H1 (cell line): Measurements from ENCODE around the gene ALOX5. TPM values are rescaled to one million over a fixed set of nuclear protein-coding genes. Genes with fewer than 3 reads are reported as not detected.

ENCODE experiments used
- CREB1 ChIP-seq: IDR thresholded peaks from 2 replicates; pipeline ENCODE4 v1.6.1; 2012; ENCODE audit warnings: inconsistent platforms
- HDAC2 ChIP-seq, 2 experiments: fragments of 300-600 bp in 1 of 2; sonication (generic) in 1 of 2; IDR thresholded peaks; 2 replicates each; pipeline ENCODE4 v1.6.1; 2011 to 2012; ENCODE audit warnings: low read depth in 2 of 2, low read length in 2 of 2, mild to moderate bottlenecking in 2 of 2, moderate library complexity in 2 of 2, borderline replicate concordance in 1 of 2, inconsistent platforms in 1 of 2
- JUND ChIP-seq: IDR thresholded peaks from 2 replicates; pipeline ENCODE4 v1.6.1; 2011; ENCODE audit warnings: mild to moderate bottlenecking, improper control_type of control experiment, low read length
- RXRA ChIP-seq: IDR thresholded peaks from 2 replicates; pipeline ENCODE4 v1.6.1; 2011; ENCODE audit warnings: low read depth, mild to moderate bottlenecking, low read length, moderate library complexity; ENCODE audit not compliant: insufficient read depth
- SRF ChIP-seq: IDR thresholded peaks from 2 replicates; pipeline ENCODE4 v1.6.1; 2011; ENCODE audit warnings: mild to moderate bottlenecking, low read depth, low read length, moderate library complexity
- polyA plus RNA-seq, 7 experiments: library from polyadenylated mRNA; depleted of rRNA in 3 of 7; stranded (reverse) in 5 of 7; unstranded in 2 of 7; fragments of >200 nt in 5 of 7; fragments of 200-250 nt in 2 of 7; gene quantifications; 1 replicate in 5 of 7; 2 replicates in 1 of 7; 4 replicates in 1 of 7; pipeline versions ENCODE4 v1.2.1 to v1.2.3, GENCODE V29; 2011 to 2013; ENCODE audit warnings: missing spikeins in 2 of 7, mixed read lengths in 2 of 7
- total RNA-seq: library from RNA; stranded (reverse); fragmentation: NEBNext Ultra II Directional; extraction: Animal tissue kit (Norgen Biotek cat#: 25700); gene quantifications from 2 replicates; pipeline ENCODE4 v1.2.1, GENCODE V29; 2021

ALOX5 gene
- total and polyA plus RNA-seq, 2 of the 8 experiments (the other 6 are each of a cell fraction or from before 2014, with no cell fraction given): 1.6 to 3.8 TPM

- TF ChIP-seq HDAC2 (IDR thresholded peaks at IDR 0.05; ENCODE audit: borderline replicate concordance in 1 of 2, low read depth in 2 of 2, low read length in 2 of 2) (no peak), RXRA (no peak), SRF (no peak), CREB1 (no peak), JUND (no peak)
These were observed 72.8 kb downstream of the ALOX5 start (continued) for GRCh38 chr10:45446858-45447257.
